ENCODE data around the gene CHKA. TPM values are rescaled to one million over a fixed set of nuclear protein-coding genes. Genes with fewer than 3 reads are reported as not detected.

CHKA gene
- total RNA-seq, 2 experiments from 2014 or later: 15.8 to 16.7 TPM

- Mint-ChIP-seq H3K4me3 (no peak overlapping the region), H3K27me3 (no peaks in the 10 kb centered on the region), H3K4me1 (ENCODE audit: low read depth) (no peaks in the 10 kb centered on the region), H3K27ac (no peak overlapping the region), H3K9me3 (peaks cover 2% of the 10 kb centered on the region), H3K36me3 (ENCODE audit: low read depth) (no peaks in the 10 kb centered on the region)
- POLR2A ChIA-PET: no interaction called here
- no peak for ATAC-seq
- no peak for DNase-seq
- intact Hi-C loops (cut with micrococcal nuclease): no loop called here
- CTCF ChIA-PET: no interaction called here
- TF ChIP-seq, protein P1, sequence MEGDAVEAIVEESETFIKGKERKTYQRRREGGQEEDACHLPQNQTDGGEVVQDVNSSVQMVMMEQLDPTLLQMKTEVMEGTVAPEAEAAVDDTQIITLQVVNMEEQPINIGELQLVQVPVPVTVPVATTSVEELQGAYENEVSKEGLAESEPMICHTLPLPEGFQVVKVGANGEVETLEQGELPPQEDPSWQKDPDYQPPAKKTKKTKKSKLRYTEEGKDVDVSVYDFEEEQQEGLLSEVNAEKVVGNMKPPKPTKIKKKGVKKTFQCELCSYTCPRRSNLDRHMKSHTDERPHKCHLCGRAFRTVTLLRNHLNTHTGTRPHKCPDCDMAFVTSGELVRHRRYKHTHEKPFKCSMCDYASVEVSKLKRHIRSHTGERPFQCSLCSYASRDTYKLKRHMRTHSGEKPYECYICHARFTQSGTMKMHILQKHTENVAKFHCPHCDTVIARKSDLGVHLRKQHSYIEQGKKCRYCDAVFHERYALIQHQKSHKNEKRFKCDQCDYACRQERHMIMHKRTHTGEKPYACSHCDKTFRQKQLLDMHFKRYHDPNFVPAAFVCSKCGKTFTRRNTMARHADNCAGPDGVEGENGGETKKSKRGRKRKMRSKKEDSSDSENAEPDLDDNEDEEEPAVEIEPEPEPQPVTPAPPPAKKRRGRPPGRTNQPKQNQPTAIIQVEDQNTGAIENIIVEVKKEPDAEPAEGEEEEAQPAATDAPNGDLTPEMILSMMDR (IDR thresholded peaks at IDR 0.05): no peak
Measured at GRCh38 chr11:68019486-68019885, 101.7 kb downstream of the CHKA start.

DNA sequence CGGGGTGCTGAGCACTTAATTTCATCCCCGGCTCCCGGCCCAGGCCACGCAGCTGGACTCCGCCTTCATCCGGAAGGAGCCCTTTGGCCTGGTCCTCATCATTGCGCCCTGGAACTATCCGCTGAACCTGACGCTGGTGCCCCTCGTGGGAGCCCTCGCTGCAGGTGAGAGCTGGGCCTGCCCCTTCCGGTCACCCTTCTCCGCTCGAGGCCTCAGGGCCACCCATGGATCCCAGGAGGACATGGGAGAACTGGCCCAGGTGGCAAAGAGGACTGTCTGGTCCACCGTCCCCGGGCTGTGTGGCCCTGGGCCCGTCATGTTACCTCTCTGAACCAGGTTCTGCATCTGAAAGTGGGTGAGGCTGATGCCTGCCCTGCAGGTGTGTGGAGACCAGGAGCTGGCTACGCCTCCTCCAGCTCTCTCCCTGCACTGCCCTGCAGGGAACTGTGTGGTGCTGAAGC is 102.4 kb downstream of the CHKA start:
- TF ChIP-seq, protein P1 (IDR thresholded peaks at IDR 0.05): no peak

DNA sequence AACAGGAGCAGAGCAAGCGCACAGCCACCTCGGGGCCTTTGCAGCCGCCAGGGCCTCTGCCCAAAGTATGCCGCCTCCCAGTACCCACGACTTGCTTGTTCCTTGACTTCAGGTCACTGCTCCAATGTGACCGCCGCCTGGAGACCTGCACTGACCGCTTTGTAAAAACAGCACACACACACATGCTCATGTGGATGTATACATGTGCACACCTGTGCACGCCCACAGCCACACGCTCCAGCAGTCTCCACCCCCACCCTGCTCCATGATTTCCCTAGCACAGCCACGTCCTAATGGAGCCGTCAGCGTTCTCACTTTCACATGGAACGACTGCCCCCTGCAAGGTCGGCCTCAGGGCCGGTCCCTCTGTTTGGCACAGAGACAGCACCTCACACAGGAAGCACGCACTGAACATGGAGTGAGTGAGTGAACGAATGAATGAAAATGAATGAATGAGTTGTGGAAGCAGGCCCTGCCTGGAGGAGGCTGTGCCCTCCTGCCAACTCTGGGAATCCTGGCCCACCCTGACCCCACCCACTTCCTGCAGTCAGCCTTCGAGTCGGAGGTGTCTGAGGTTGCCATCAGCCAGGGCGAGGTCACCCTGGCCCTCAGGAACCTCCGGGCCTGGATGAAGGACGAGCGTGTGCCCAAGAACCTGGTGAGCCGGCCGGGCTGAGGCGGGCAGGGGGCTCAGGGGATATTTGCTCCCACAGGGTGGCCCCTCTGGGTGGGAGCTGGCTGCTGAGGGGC is 103.0 kb downstream of the CHKA start:
- no peaks in the 10 kb centered on the region for H3K9me3 Mint-ChIP-seq
- CTCF ChIA-PET: no interaction called here
- DNase-seq: no peak
- ATAC-seq: no peak
- no peaks in the 10 kb centered on the region for H3K4me1 Mint-ChIP-seq (ENCODE audit: low read depth)
- no peak overlapping the region for H3K27ac Mint-ChIP-seq
- no peaks in the 10 kb centered on the region for H3K27me3 Mint-ChIP-seq
- no peak overlapping the region for H3K4me3 Mint-ChIP-seq
- H3K36me3 Mint-ChIP-seq (ENCODE audit: low read depth): no peaks in the 10 kb centered on the region
- intact Hi-C loops (cut with micrococcal nuclease): no loop called here
- POLR2A ChIA-PET: no interaction called here
- TF ChIP-seq, protein P1 (IDR thresholded peaks at IDR 0.05): no peak

More for the DNA sequence above, 102.4 kb downstream of the CHKA start:
- no peak for DNase-seq
- Mint-ChIP-seq H3K27me3 (no peaks in the 10 kb centered on the region), H3K4me1 (ENCODE audit: low read depth) (no peaks in the 10 kb centered on the region), H3K4me3 (no peak overlapping the region), H3K36me3 (ENCODE audit: low read depth) (no peaks in the 10 kb centered on the region), H3K9me3 (no peaks in the 10 kb centered on the region), H3K27ac (no peak overlapping the region)
- POLR2A ChIA-PET: no interaction called here
- CTCF ChIA-PET: no interaction called here
- intact Hi-C loops (cut with micrococcal nuclease): no loop called here
- ATAC-seq: no peak

- H3K9me3 Mint-ChIP-seq: no peaks in the 10 kb centered on the region
- no peak for DNase-seq
- no peak for ATAC-seq
- TF ChIP-seq, protein P1 (IDR thresholded peaks at IDR 0.05): no peak
- ChIA-PET CTCF (no interaction called here), POLR2A (no interaction called here)
- no peak overlapping the region for H3K4me3 Mint-ChIP-seq
- no peak overlapping the region for H3K27ac Mint-ChIP-seq
- intact Hi-C loops (cut with micrococcal nuclease): no loop called here
- no peaks in the 10 kb centered on the region for H3K27me3 Mint-ChIP-seq
- no peaks in the 10 kb centered on the region for H3K36me3 Mint-ChIP-seq (ENCODE audit: low read depth)
- no peaks in the 10 kb centered on the region for H3K4me1 Mint-ChIP-seq (ENCODE audit: low read depth)
Measured at GRCh38 chr11:68016904-68017817, 104.0 kb downstream of the CHKA start.
